GM21576 (cell line): ENCODE measurements around the gene CD300LD.

Experiments
- ATAC-seq: cut with Tn5 transposase; IDR thresholded peaks from one replicate; pipeline ENCODE4 v1.9.1; 2021; ENCODE audit warnings: mild to moderate bottlenecking, moderate library complexity; ENCODE audit not compliant: unreplicated experiment

Gene CD300LD

DNA sequence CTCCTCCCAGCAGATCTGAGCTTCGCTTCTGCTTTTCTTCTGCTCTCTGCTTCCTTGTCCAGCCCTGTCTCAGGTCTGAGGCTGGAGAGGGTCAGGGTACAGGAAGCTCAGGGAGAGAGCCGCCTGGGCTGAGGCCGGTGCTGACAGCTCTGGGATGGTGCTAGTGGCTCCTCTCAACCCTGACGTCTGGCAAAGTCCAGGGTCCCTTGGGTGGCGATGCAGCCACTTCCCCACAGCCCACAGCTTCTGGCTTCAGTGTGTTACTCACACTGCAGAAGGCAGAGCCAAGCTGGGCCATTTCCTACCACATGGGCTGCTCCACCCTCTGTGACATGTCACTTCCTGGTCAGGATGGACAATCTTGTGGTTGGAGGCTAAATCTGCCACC lies 46.2 kb downstream of the CD300LD start, which contains the start of gene CD300C:
TSS of gene CD300C (minus strand) at position 273 of the 388 bp plus-strand sequence. CDS start 333 bp downstream, outside the sequence.
- ATAC-seq = no peak

DNA sequence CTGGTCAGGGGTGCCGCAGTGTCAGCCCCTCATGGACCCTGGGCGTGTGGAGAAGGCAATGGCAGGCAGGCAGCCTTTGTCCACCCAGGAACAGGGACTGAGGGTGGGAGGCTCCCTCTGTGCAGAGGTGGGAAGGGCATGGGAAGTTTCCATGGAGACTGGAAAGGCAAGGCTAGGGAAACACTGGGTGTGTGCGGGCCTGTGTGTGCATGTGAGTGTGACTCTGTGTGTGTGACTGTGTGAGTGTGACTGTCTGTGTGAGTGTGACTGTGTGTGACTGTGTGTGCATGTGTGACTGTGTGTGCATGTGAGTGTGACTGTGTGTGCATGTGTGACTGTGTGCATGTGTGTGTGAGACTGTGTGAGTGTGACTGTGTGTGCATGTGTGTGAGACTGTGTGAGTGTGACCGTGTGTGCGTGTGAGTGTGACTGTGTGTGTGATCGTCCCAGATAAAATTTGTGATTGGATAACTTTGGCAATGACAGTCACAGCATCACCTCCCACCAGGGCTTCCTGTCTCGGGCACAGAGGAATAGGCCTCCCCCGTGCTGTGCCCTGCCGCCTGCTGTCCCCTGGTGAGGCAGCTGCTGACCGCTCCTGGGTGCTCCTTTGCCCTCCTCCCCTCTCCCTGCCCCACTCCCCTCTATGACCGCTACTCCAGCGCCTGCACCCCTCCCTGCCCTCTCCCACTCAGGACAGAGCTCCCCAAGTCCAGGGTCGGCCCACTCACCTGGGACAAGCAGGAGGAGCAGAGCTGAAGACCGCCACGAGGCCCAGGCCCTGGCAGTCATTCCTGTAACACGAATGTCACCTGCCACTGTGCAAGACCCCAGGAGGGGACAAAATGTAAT lies 46.9 kb downstream of the CD300LD start:
- no peak for ATAC-seq

DNA sequence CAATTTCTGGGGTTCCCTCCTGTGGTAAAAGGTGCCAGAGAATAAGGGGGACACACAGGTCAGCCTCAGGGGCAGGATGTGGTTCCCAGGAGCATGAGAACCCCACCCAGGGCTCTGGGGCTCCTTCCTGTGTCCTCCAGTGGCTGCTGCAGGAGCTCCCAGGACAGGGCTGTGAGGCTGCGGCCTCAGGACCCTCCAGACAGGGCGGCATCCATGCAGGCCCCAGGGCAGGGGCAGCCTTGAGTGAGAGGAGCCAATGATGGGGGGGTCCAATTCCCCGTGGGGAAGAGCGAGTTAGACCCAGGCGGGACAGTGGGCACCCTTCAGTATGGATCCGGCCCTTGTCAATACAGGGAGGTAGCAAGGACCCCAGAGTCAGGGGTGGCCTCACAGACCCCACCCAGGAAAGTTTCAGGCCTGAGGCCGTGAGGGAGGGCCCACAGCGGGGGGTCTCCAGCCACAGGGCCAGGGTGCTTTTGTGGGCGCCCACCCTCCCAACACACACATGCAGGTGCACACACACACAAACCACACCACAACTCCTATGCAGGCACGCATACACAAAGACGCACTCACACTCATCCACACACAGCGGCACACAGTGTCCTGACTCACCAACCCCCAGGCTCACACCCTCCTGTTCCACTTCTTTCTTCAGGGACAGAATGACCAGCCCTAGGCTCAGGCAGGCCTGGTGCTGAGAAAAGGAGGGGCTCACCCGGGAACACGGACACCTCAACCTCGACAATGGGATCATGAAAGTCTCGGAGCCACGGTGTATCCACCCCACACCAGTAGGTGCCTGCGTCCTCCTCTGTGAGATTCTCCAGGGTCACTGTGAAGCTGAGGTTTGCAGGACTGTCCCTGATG lies 48.0 kb downstream of the CD300LD start:
- no peak for ATAC-seq

DNA sequence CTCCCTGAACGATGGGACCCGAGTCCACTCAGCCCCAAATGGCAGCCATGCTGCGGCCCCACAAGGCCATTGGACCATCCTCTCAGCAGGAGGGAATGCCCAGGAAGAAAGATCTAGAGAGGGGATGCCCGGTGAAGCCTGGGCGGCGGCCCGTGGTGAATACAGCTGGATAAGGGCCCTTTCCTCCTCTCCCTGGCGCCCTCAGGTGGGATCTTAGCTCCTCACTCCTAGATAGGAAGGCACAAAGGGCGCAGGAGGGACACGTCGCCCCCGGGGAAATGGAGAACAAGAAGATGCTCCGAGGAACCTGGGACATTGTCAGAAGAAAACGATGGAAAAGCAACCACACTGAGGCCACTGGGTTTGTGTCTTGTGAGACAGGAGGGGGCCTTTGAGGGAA lies 48.7 kb downstream of the CD300LD start:
- no peak for ATAC-seq

DNA sequence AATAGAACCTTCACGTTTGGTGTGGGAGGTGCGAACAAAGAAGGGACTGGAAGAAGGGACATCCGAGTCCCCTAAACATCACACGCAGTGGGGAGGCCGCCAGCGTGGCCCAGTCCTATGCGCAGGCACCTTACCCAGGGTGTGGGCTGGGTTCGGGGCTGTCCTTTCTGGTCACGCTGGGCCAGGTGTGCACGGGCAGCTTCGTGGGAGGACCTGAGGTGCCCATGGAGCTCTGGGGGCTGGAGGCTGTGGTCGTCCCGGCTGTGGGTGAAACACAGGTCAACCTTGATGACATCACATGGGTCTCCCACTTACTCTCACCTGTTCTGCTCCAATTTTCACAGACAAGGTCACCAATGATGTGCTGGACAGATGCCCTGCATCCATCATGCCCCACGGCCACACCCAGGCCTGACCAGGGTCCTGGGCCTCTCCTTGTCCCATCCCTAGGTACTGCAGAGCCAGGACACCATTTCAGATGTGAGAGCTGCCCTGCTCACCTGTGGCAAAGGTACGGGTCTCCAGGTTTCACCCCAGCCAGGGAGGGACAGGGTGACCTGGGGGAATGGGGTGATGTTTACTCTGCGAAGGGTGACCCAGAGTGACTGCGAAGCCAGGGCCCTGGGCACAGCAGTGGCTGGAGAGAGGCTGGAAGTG lies 49.2 kb downstream of the CD300LD start:
- no peak for ATAC-seq

DNA sequence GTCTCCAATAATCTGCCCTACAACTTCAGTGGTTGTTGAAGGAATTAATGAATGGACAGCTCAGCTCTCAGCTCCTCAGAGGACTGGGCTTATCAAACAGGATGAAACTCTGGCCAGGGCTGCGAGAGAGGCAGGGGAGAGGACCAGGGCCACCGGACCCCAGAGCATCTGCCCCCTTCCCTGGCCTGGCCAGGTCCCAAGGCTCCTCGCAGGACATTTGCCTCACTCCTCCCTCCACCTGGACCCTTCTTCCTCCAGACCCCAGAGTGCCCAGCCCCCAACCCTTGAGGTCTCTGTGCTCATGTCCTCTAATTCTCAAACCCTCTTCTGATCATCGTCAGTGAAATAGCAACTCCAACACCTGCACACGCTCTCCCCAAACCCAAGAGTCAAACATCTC lies 49.9 kb downstream of the CD300LD start:
- ATAC-seq = no peak

DNA sequence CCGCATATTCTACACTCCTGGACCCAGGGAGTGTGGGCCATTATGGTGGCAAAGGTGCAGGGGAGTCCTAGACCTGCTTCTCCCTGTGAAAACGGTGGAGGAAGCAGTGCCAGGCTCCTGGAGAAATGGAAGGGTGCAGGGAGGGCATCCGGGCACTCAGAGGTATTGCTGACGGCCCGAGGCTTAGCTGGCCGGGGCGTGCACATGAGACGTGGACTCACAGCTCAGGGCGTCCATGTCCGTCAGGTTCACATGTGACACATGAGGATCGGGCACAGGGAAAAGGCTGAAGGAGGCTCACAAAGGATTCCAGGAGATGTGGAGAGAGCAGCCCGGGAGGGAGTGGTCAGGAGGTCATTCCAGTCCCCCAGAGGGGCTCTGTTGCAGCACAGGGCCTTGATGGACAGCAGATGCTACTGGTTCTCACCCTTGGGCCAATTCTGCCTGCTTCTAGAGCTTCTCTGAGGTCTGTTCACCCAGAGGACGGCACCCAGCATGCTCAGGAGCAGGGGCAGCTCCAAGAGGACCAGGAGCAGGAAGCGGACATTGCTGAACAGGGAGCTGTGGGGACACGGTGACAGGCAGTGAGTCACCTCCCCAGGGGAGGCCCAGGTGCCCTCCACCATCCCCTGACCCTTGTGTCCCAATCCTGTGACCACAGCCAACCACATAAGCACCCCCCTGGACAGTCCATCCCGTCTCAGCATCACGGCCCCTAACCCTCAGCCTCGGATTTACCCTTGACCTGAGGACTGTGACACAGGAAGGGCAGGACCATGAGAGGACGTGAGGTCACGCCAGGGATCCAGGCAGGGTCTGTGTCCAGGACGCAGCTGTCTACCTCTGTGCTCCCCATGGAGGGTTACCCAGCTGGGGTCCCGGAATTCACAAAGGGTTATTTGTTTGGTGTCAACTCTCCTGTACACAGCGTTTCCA lies 50.6 kb downstream of the CD300LD start:
- ATAC-seq = no peak

DNA sequence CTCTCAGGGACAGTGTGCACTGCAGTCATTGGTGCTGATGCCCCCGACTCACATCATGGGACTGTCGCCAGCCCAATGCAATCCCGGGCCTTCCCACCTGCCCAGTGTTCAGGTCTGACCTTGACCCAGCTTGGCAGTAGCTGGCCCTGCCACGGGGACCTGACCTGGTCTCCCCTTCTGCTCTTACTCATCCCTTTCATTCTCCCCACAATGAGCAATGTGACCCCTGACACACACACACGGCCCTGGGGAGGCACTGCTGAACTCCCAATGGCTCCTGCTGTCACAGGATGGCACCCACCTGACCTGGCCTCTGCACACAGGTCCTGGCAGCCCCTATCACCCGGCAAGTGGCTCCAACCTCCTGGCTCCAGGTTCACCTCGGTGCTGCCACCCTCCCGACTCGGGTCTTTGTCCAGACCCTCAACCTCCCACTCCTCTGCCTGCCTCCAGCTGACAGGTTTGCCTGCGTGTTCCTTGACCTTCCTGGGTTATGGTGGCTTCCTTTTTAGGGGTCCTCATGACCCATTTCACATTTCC lies 52.7 kb downstream of the CD300LD start:
- ATAC-seq = no peak

DNA sequence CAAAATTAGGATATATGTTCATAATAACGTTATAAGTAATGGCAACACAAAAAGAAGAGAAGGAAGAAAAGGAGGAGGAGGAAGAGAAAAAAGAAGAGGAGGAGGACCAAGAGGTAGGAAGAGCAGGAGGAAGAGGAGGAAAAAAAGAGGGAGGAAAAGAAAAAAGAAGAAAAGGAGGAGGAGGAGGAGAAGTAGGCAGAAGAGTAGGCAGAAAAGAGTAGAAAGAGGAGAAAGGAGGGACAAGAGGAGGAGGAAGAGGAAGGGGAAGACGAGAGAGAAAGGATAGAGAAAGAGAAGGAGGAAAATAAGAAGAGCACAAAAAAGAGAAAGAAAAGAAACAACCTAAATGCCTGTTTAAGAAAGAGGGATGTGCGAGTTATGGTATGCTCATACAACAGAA lies 55.2 kb downstream of the CD300LD start:
- no peak for ATAC-seq

DNA sequence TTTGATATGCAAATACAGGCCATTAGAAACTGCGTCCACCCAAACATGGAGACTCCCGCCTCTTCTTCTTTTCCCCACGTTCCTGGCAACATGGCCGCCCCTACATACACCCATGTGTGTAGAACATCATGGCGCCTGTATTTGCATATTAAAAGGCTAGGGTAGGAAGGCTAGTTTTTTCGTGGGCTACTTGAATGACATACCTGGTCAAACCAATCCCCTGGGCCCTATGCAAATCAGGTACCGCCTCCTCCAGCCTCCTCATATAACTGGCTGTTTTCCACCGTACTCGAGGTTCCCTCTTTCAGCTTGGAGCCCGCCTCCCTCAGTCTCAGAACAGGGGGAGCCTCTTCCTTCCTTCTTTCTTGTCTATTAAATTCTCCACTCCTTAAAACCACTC lies 60.0 kb downstream of the CD300LD start:
- no peak for ATAC-seq

DNA sequence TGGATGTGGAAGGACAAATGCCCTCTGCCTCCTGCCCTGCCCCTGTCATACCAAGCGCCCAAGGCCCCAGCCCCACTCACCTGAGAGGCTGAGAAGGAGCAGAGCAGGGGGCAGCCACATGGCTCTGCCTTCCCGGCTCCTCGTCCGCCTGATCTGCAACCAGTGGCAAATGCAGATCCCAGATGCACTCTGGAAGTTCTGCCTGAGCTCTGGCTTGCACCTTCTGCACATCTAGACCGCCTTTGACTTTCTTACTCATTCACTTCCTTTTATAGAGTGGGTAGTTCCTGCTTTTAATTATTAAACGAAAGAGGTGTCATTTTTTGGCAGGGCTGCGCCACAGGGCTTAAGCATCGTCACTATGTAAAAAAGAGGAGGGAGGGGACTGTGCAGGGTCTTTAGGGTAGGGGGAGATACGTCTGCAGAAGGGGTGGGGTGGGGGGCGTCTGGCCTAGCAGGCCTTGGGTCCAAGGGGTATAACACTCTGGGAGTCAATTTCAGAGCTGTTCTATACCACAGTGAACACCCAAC lies 60.8 kb downstream of the CD300LD start, which contains the start of gene CD300LB:
TSS of gene CD300LB (minus strand) at position 245 of the 531 bp plus-strand sequence. CDS start at position 120, 125 bp downstream.
- no peak for ATAC-seq

DNA sequence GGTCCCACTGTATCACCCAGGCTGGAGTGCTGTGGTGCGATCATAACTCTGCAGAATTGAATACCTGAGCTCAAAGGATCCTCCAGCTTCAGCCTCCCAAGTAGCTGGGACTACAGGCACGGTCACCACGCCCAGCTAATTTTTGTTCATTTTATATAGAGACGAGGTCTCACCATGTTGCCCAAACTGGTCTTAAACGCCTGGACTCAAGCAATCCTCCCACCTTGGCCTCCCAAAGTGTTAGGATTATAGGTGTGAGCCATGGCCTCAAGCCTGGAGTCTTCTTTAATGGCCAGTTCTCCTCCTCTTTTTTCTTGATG lies 61.3 kb downstream of the CD300LD start:
- no peak for ATAC-seq
